MCF 10A (cell line): ENCODE results near the gene ANGPTL2. TPM values are rescaled to one million over a fixed set of nuclear protein-coding genes. Genes with fewer than 3 reads are reported as not detected.

Experiments
- BruUV-seq: library from RNA; stranded (reverse); fragments of 400-500 nt; replicated peaks from 2 replicates; lab custom pipeline; 2021; lab: Mats Ljungman, UMichigan
- CTCF ChIA-PET: fragments of 300-600 bp; sonication (Branson Sonifier 250); formaldehyde crosslinking; extraction: SDS; loops from one replicate; lab custom pipeline; 2021; ENCODE audit warnings: antibody characterized with exemption, inconsistent platforms; lab: Yijun Ruan, JAX
- POLR2A ChIA-PET: fragments of 300-600, 350-650 bp; sonication (Branson Sonifier 250); formaldehyde crosslinking; extraction: SDS; loops from one replicate; lab custom pipeline; 2020; ENCODE audit warnings: antibody characterized with exemption, inconsistent platforms; lab: Yijun Ruan, JAX
- DNase-seq: peaks from one replicate; pipeline ENCODE4 v3.0.0-alpha.2; 2018; ENCODE audit not compliant: unreplicated experiment
- H3K27ac Mint-ChIP-seq: one replicate; pipeline ENCODE4 v1.8.0; 2022; ENCODE audit warnings: mild to moderate bottlenecking, low read depth, mixed read lengths; ENCODE audit not compliant: unreplicated experiment
- H3K27me3 Mint-ChIP-seq: one replicate; pipeline ENCODE4 v1.8.0; 2022; ENCODE audit warnings: mixed read lengths; ENCODE audit not compliant: insufficient read depth, unreplicated experiment
- H3K36me3 Mint-ChIP-seq: one replicate; pipeline ENCODE4 v1.8.0; 2022; ENCODE audit warnings: mild to moderate bottlenecking, moderate library complexity, mixed read lengths; ENCODE audit not compliant: insufficient read depth, unreplicated experiment
- H3K4me1 Mint-ChIP-seq: one replicate; pipeline ENCODE4 v1.8.0; 2022; ENCODE audit warnings: mixed read lengths; ENCODE audit not compliant: insufficient read depth, unreplicated experiment
- H3K4me3 Mint-ChIP-seq: one replicate; pipeline ENCODE4 v1.8.0; 2022; ENCODE audit warnings: mild to moderate bottlenecking, moderate library complexity, mixed read lengths; ENCODE audit not compliant: unreplicated experiment
- H3K9me3 Mint-ChIP-seq: one replicate; pipeline ENCODE4 v1.8.0; 2022; ENCODE audit warnings: mixed read lengths; ENCODE audit not compliant: unreplicated experiment
- CTCF ChIP-seq: fragments of 200-600 bp; IDR thresholded peaks from one replicate; pipeline ENCODE4 v1.8.0; 2022; ENCODE audit warnings: antibody characterized with exemption, mild to moderate bottlenecking; ENCODE audit not compliant: unreplicated experiment
- intact Hi-C: fragments of 100-400 bp; cut with micrococcal nuclease; formaldehyde crosslinking; loops from 2 replicates; pipeline ENCODE4 v1.14.1; 2022
- total RNA-seq: library from RNA; stranded (reverse); gene quantifications from 2 replicates; pipeline ENCODE4 v1.2.3, GENCODE V29; 2022

ANGPTL2 gene
- total RNA-seq, 1 experiment from 2014 or later, result not detected

GRCh38 chr9:127096208-127096607 lies 26.2 kb downstream of the ANGPTL2 start:
- intact Hi-C loops, result no loop called here
- H3K4me3 Mint-ChIP-seq, result no peak overlapping the region

GRCh38 chr9:127095411-127095810 lies 27.0 kb downstream of the ANGPTL2 start:
- intact Hi-C loops, result no loop called here
- no peaks in the 10 kb centered on the region for H3K27me3 Mint-ChIP-seq
- H3K4me3 Mint-ChIP-seq, result no peak overlapping the region
- H3K4me1 Mint-ChIP-seq, result no peaks in the 10 kb centered on the region
- no TSS peak for BruUV-seq
- CTCF ChIA-PET, result no interaction called here
- no peaks in the 10 kb centered on the region for H3K9me3 Mint-ChIP-seq
- no peak overlapping the region for H3K27ac Mint-ChIP-seq
- POLR2A ChIA-PET, result no interaction called here
- DNase-seq, result no peak
- no peaks in the 10 kb centered on the region for H3K36me3 Mint-ChIP-seq
- no peak for TF ChIP-seq CTCF

More at GRCh38 chr9:127096208-127096607, 26.2 kb downstream of the ANGPTL2 start:
- no peaks in the 10 kb centered on the region for H3K9me3 Mint-ChIP-seq
- no peaks in the 10 kb centered on the region for H3K4me1 Mint-ChIP-seq
- no peak overlapping the region for H3K27ac Mint-ChIP-seq
- TF ChIP-seq CTCF, result no peak
- ChIA-PET POLR2A (no interaction called here), CTCF (interaction anchor here (0.6 kb wide), 1 partner anchor 40 kb away, joined by 4 read pairs; no protein-coding TSS in a partner anchor)
- DNase-seq, result no peak
- no peaks in the 10 kb centered on the region for H3K27me3 Mint-ChIP-seq
- no TSS peak for BruUV-seq
- H3K36me3 Mint-ChIP-seq, result no peaks in the 10 kb centered on the region

- Mint-ChIP-seq H3K27ac (no peak overlapping the region), H3K27me3 (no peaks in the 10 kb centered on the region), H3K9me3 (no peaks in the 10 kb centered on the region), H3K4me1 (no peaks in the 10 kb centered on the region), H3K36me3 (no peaks in the 10 kb centered on the region), H3K4me3 (no peak overlapping the region)
- CTCF ChIA-PET, result no interaction called here
- no TSS peak for BruUV-seq
- POLR2A ChIA-PET, result no interaction called here
- intact Hi-C loops, result no loop called here
- no peak for DNase-seq
- TF ChIP-seq CTCF, result no peak
Measured at GRCh38 chr9:127093319-127094020, 29.0 kb downstream of the ANGPTL2 start.

GRCh38 chr9:127092041-127092608 lies 30.3 kb downstream of the ANGPTL2 start:
- H3K4me1 Mint-ChIP-seq, result no peaks in the 10 kb centered on the region
- no peak overlapping the region for H3K27ac Mint-ChIP-seq
- ChIA-PET POLR2A (no interaction called here), CTCF (no interaction called here)
- no peak for TF ChIP-seq CTCF
- H3K9me3 Mint-ChIP-seq, result no peaks in the 10 kb centered on the region
- H3K27me3 Mint-ChIP-seq, result no peaks in the 10 kb centered on the region
- H3K4me3 Mint-ChIP-seq, result no peak overlapping the region
- no peaks in the 10 kb centered on the region for H3K36me3 Mint-ChIP-seq
- BruUV-seq, result no TSS peak
- intact Hi-C loops, result no loop called here
- no peak for DNase-seq
